CD14-positive monocyte (primary cell): ENCODE results near the gene TICRR. TPM values are rescaled to one million over a fixed set of nuclear protein-coding genes. Genes with fewer than 3 reads are reported as not detected.
A peak's percentile ranks its signal among the peaks of the same experiment; 100 is the strongest.

Source experiments
- DNase-seq, 3 donors: peaks; one replicate each; pipeline ENCODE4 v3.0.0-alpha.2; 2011 to 2022
- H2AFZ ChIP-seq: 2 replicates; pipeline ENCODE4 v1.6.0; 2012; ENCODE audit warnings: mild to moderate bottlenecking, low read depth, low read length, inconsistent platforms; ENCODE audit not compliant: insufficient read depth, poor library complexity, severe bottlenecking
- H3K27ac ChIP-seq, 2 donors: 1 replicate in 1 of 2; 2 replicates in 1 of 2; pipeline ENCODE4 v1.5.1; 2012 to 2013; ENCODE audit warnings: low read length in 2 of 2, control low read depth in 1 of 2, inconsistent platforms in 1 of 2, low read depth in 1 of 2, mild to moderate bottlenecking in 1 of 2
- H3K27me3 ChIP-seq, 2 donors: one replicate each; pipeline versions ENCODE4 v1.6.0 to v1.6.1; 2011 to 2013; ENCODE audit warnings: low read length in 2 of 2; ENCODE audit not compliant: control insufficient read depth in 2 of 2, insufficient read depth in 2 of 2
- H3K36me3 ChIP-seq, 2 donors: replicated peaks in 1 of 2; 1 replicate in 1 of 2; 2 replicates in 1 of 2; pipeline versions ENCODE4 v1.5.1 to v1.6.1; 2012 to 2013; ENCODE audit warnings: low read length in 2 of 2, control low read depth in 1 of 2, inconsistent platforms in 1 of 2, mild to moderate bottlenecking in 1 of 2; ENCODE audit not compliant: insufficient read depth in 2 of 2, control insufficient read depth in 1 of 2
- H3K4me1 ChIP-seq, 2 donors: 1 replicate in 1 of 2; 2 replicates in 1 of 2; pipeline versions ENCODE4 v1.5.1 to v1.6.1; 2012 to 2013; ENCODE audit warnings: low read length in 2 of 2, control low read depth in 1 of 2, inconsistent platforms in 1 of 2, mild to moderate bottlenecking in 1 of 2, moderate library complexity in 1 of 2; ENCODE audit not compliant: insufficient read depth in 2 of 2, control insufficient read depth in 1 of 2
- H3K4me2 ChIP-seq: replicated peaks from 2 replicates; pipeline ENCODE3; 2012; ENCODE audit warnings: low read length, moderate library complexity, mild to moderate bottlenecking; ENCODE audit not compliant: poor library complexity, severe bottlenecking; ENCODE audit errors: extremely low read depth
- H3K4me3 ChIP-seq, 3 experiments: fragments of 200-600 bp in 1 of 3; sonication (generic) in 1 of 3; replicated peaks in 1 of 3; 1 replicate in 2 of 3; 2 replicates in 1 of 3; pipeline ENCODE4 v1.5.1; 2011 to 2013; ENCODE audit warnings: low read length in 3 of 3, mild to moderate bottlenecking in 3 of 3, control low read depth in 2 of 3, low read depth in 2 of 3, inconsistent platforms in 1 of 3, moderate library complexity in 1 of 3
- H3K79me2 ChIP-seq: 2 replicates; pipeline ENCODE4 v1.6.0; 2012; ENCODE audit warnings: mild to moderate bottlenecking, control low read depth, inconsistent platforms, low read length, moderate library complexity; ENCODE audit not compliant: insufficient read depth
- H3K9ac ChIP-seq: 2 replicates; pipeline ENCODE4 v1.6.0; 2017; ENCODE audit warnings: low read length, mild to moderate bottlenecking; ENCODE audit not compliant: insufficient read depth, poor library complexity, severe bottlenecking
- H3K9me3 ChIP-seq, 2 donors: replicated peaks in 1 of 2; 1 replicate in 1 of 2; 2 replicates in 1 of 2; pipeline versions ENCODE4 v1.5.1 to v1.6.1; 2012 to 2013; ENCODE audit warnings: low read length in 2 of 2, control low read depth in 1 of 2; ENCODE audit not compliant: control insufficient read depth in 1 of 2, insufficient read depth in 1 of 2
- H4K20me1 ChIP-seq: 2 replicates; pipeline ENCODE4 v1.6.0; 2012; ENCODE audit warnings: mild to moderate bottlenecking, low read length, control low read depth, moderate library complexity; ENCODE audit not compliant: insufficient read depth
- H3K27ac Mint-ChIP-seq, 7 donors: one replicate each; pipeline ENCODE4 v1.8.0; 2020; ENCODE audit warnings: mild to moderate bottlenecking in 7 of 7, mixed read lengths in 7 of 7, moderate library complexity in 6 of 7, inconsistent platforms in 2 of 7
- H3K27me3 Mint-ChIP-seq, 3 donors: one replicate each; pipeline ENCODE4 v1.8.0; 2021 to 2022; ENCODE audit warnings: low read depth in 3 of 3, mild to moderate bottlenecking in 3 of 3, mixed read lengths in 3 of 3, moderate library complexity in 3 of 3, inconsistent platforms in 1 of 3
- H3K36me3 Mint-ChIP-seq, 2 donors: one replicate each; pipeline ENCODE4 v1.8.0; 2020; ENCODE audit warnings: mixed read lengths in 2 of 2, inconsistent platforms in 1 of 2, mild to moderate bottlenecking in 1 of 2
- H3K4me1 Mint-ChIP-seq: one replicate; pipeline ENCODE4 v1.8.0; 2020; ENCODE audit warnings: mild to moderate bottlenecking, mixed read lengths
- H3K4me3 Mint-ChIP-seq, 2 donors: one replicate each; pipeline ENCODE4 v1.8.0; 2020; ENCODE audit warnings: mild to moderate bottlenecking in 2 of 2, mixed read lengths in 2 of 2, moderate library complexity in 1 of 2
- H3K9me3 Mint-ChIP-seq, 7 donors: one replicate each; pipeline ENCODE4 v1.8.0; 2020 to 2022; ENCODE audit warnings: mixed read lengths in 7 of 7, mild to moderate bottlenecking in 6 of 7, moderate library complexity in 6 of 7, inconsistent platforms in 2 of 7
- CTCF ChIP-seq: fragments of 200-600 bp; IDR thresholded peaks from one replicate; pipeline ENCODE4 v1.8.0; 2022; ENCODE audit warnings: antibody characterized with exemption, mild to moderate bottlenecking
- WGBS: methylation state at CpG from one replicate; pipeline ENCODE4 v1.1.5; 2013; ENCODE audit warnings: missing lambda C conversion rate; ENCODE audit not compliant: insufficient coverage; 5-methylcytosine and 5-hydroxymethylcytosine counted together
- intact Hi-C, 2 donors: fragments of 100-400 bp; cut with micrococcal nuclease; formaldehyde crosslinking; loops; one replicate each; pipeline versions ENCODE4 v1.15.0 to v1.15.1; 2023
- polyA plus RNA-seq, 3 donors: library from polyadenylated mRNA; depleted of rRNA in 1 of 3; unstranded in 2 of 3; stranded (reverse) in 1 of 3; fragments of 300-500 nt in 2 of 3; fragments of >200 nt in 1 of 3; fragmentation: Illumina TruSeq in 2 of 3; gene quantifications; 1 replicate in 2 of 3; 2 replicates in 1 of 3; pipeline ENCODE4 v1.2.3, GENCODE V29; 2012 to 2021

TICRR gene
- polyA plus RNA-seq, 3 donors = not detected

- no peaks in the 10 kb centered on the region for H3K36me3 ChIP-seq
- Mint-ChIP-seq H3K36me3 (peaks cover 0 to 3% of the 10 kb centered on the region in 2 donors), H3K27me3 (peaks cover 12 to 25% (median 25%) of the 10 kb centered on the region in 3 donors), H3K4me1 (peaks cover 13% of the 10 kb centered on the region), H3K4me3 (no peak overlapping the region), H3K9me3 (peaks cover 0 to 3% (median 0%) of the 10 kb centered on the region in 7 donors), H3K27ac (peak overlapping the region in 1 of 7 donors; percentile 68)
- no peak overlapping the region for H2AFZ ChIP-seq
- no peak for DNase-seq
- no peaks in the 10 kb centered on the region for H4K20me1 ChIP-seq
- no peak overlapping the region for H3K4me2 ChIP-seq
- no peaks in the 10 kb centered on the region for H3K79me2 ChIP-seq
- intact Hi-C loops = no loop called here
- no peak for TF ChIP-seq CTCF
- no peak overlapping the region for H3K4me3 ChIP-seq
- H3K9me3 ChIP-seq = no peaks in the 10 kb centered on the region
- peaks cover 5 to 19% of the 10 kb centered on the region in 2 donors for H3K27me3 ChIP-seq
- H3K27ac ChIP-seq = no peak overlapping the region
- 41% methylated on average over 9 of the region's 11 CpGs for WGBS
- H3K4me1 ChIP-seq = peaks cover 6% of the 10 kb centered on the region in 2 donors
- H3K9ac ChIP-seq = no peak overlapping the region
Measured at GRCh38 chr15:89662893-89663626, 87.8 kb downstream of the TICRR start.

GRCh38 chr15:89664441-89665350 is 89.4 kb downstream of the TICRR start:
- H3K9me3 Mint-ChIP-seq = peaks cover 0 to 6% (median 0%) of the 10 kb centered on the region in 7 donors
- no peaks in the 10 kb centered on the region for H3K9me3 ChIP-seq
- H2AFZ ChIP-seq = peak overlapping the region; percentile 86
- peak overlapping the region in 1 of 3 experiments; percentile 65 for H3K4me3 ChIP-seq
- TF ChIP-seq CTCF = no peak
- H4K20me1 ChIP-seq = no peaks in the 10 kb centered on the region
- peak overlapping the region; percentile 77 for H3K4me2 ChIP-seq
- no peaks in the 10 kb centered on the region for H3K79me2 ChIP-seq
- H3K4me1 Mint-ChIP-seq = peaks cover 9% of the 10 kb centered on the region
- H3K9ac ChIP-seq = no peak overlapping the region
- WGBS = 100% methylated on average over 2 of the region's 13 CpGs
- peaks cover 5 to 19% of the 10 kb centered on the region in 2 donors for H3K27me3 ChIP-seq
- peaks cover 12 to 25% (median 21%) of the 10 kb centered on the region in 3 donors for H3K27me3 Mint-ChIP-seq
- peaks cover 0 to 3% of the 10 kb centered on the region in 2 donors for H3K36me3 Mint-ChIP-seq
- H3K36me3 ChIP-seq = no peaks in the 10 kb centered on the region
- no peak overlapping the region for H3K27ac ChIP-seq
- no peak for DNase-seq
- peaks cover 6% of the 10 kb centered on the region in 2 donors for H3K4me1 ChIP-seq
- peak overlapping the region in 1 of 2 donors; percentile 73 for H3K4me3 Mint-ChIP-seq
- H3K27ac Mint-ChIP-seq = no peak overlapping the region
- intact Hi-C loops = no loop called here
